GM18526 (cell line): Measurements from ENCODE around the gene SNIP1.

Experiments used
- POLR2A ChIP-seq: IDR thresholded peaks from 3 replicates; pipeline ENCODE4 v1.6.1; 2011; ENCODE audit not compliant: insufficient read length; ENCODE audit errors: extremely low read depth

Gene SNIP1

DNA sequence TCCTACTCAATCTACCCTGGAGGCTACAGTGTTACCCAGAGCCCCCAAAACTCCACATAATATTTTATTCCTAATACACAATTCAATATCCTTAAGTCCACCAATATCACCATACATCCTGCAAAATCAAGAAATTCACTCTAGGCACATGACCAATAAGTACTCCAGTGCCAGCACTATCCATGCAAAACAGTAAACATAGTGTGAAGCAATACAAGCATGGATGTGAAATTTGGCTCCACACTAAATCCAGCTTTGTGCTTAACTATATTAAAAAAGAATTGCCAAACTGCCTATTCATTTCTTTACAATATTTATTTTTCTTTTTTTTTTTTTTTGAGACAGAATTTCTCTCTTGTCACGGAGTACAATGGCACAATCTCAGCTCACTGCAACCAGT is 36.5 kb downstream of the SNIP1 start:
- TF ChIP-seq POLR2A = no peak

DNA sequence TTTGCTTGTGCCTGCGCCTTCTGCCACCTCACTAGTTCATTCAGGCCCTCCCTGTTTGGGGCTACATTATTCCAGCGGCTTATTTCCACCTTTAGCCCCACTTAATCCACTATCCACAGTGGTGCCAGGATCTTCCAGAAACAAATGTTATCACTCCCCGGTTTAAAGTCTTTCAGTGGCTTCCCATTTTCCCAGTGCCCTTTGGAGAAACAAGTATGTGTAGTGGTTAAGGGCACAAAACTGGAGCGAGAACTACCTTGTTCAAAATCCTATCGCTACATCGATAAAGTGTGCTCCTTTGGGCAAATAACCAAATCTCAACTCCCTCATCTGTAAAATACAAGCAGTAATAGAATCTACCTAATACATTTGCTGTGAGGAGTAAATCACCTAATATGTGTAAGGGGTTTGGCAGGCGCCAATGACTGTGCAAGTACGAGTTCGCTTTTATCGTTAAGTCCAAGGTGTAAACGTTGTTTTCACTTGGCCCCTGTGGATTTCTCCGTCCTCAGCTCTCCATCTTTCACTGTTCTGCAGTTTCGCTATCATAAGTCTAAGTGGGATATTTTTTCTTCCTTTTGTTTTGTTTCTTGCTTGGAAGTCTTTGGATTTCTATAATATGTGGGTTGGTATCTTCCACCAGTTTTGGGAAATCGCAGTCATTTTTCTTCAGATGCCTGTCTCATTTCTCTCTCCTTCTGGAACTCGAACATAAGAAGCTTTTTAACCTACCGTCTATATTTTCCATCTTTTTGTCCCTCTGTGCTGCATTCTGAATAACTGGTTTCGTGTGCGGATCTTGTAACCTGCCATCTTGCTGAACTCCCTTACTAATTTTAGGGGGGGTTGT is 38.7 kb downstream of the SNIP1 start:
- TF ChIP-seq POLR2A = no peak

DNA sequence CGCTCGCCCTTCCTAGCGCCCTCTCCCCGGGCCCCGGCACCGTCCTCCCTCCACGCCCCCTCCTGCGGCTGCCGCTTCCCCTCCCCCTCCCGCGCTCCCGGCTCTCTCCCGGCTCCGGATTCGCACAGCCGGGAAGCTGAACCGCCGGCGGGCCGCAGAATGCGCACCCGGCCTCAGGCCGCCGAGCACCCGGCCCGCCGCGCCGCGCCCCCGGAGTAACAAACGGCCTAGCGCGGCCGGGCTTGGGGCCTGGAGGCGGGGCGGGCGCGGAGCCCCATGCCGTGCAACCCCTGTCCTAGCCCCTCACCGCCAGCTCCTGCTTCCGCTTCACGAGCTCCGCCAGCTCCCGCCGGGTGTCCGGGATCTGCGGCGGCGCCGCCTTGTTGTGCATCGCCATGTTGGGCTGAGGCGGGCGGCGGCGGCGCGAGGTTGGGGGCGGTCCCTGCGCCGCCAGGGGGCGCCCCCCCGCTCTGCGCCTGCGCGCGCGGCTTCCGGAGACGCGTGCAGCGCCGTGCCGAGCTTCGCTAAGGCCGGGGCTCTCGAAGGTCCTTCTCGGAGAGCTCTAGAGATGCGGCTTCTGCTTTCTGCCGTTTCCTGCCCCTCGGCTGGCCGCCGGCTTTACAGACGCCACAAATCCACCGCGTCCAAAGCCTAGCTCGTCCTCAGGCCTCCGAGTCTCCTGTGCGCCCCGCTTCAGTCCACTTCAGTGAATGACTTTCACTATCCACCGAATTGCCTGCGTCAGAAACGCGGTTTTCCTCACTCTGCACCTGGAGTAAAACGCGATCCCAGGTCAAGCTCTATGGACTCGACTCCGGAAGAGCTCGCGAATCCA is 39.5 kb downstream of the SNIP1 start, which contains the start of gene MEAF6:
MEAF6 (minus strand) TSS at position 417 of the 835 bp plus-strand sequence; CDS start at position 397, 20 bp downstream.
- peak; percentile 89 for TF ChIP-seq POLR2A

DNA sequence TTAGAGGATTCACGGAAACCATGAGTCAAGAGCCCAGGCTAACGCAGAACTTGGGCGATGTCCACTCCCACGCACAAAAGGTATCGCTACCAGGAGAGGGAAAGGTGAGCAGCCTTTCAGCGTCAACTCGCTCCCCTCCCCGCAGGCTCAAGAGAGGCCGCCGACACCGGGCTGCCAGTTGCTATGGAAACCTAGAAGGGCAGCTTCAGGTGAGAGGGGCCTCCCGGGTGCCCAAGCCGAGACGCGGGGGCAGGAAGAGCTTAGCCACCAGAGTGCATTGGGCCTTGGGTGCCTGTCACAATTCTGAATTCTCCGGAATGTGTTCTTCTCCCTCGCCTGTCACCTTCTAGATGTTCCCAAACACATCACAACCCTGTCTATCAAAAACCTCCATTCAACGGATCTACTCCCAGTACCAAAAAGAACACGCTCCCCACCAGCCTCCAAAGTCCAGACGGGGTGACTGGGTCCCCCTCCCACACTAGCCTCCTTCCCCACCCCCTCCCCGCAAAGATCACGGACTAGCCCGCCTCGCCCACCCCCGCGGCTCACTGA is 40.2 kb downstream of the SNIP1 start:
- no peak for TF ChIP-seq POLR2A

DNA sequence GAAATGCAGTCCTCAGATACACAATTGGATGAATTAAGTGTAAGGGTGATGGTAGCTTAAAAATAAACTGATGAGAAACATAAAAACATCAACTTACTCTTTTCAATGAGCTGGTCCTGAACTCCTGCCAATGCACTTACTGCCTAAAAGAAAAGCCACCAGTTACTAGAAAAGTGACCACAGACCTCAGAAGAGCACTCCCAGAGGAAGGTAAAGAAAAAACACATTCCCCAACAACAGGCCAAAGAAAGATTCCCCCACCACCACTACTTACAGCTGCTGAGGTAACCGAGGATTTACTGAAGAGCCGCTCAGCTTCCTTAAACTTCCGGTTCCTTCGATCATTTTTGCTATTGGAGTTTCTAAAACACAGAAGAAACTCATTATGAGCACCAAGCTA is 44.9 kb downstream of the SNIP1 start:
- TF ChIP-seq POLR2A = no peak

DNA sequence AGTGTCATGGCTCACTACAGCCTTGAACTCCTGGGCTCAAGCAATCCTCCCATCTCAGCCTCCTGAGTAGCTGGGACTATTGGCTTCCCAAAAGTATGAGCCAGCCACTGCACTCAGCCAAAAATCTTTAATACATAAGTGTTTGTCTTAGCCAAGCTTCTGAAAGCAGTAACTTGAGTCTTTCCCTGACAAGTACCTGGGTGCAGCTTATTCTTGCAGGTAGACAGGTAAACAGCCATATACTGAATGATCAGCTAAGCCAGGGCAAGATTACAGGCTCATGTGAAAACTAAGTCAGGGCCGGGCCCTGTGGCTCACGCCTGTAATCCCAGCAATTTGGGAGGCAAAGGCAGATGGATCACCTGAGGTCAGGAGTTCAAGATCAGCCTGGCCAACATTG is 47.4 kb downstream of the SNIP1 start:
- TF ChIP-seq POLR2A = no peak

DNA sequence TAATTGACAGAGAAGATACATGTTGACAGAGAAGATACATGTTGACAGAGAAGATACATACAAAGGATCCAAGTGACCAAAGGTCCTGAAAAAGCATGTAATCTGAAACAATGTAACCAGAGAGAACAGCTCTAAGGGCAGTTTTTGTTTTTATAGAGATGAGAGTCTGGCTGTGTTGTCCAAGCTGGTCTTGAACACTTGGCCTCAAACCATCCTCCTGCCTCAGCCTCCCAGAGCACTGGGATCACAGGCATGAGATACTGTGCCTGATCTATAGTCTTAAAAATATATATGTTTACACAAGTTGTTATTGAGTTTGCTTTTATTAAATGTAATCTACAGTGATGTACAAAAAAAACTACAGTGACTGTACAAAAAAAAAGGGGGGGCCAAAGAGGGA is 52.0 kb downstream of the SNIP1 start:
- no peak for TF ChIP-seq POLR2A

DNA sequence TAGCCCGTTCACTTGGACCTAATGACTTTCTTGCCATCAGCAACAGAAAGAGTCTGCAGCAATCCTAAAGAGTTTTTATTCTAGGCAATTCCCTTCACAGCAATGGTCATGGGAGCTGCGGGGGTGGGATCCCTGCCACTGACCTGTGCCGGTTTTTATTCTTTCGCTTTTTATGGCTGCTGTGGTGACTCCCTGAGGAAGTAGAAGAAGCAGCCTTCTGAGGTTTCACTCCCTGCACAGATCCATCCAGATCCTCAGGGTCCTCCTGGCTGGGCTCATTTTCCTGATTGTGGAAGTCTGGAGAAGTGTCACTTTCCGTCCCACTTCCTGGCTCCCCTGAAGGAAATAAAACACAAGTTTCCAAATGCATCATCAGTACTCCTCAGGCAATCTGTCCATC is 52.4 kb downstream of the SNIP1 start:
- no peak for TF ChIP-seq POLR2A

DNA sequence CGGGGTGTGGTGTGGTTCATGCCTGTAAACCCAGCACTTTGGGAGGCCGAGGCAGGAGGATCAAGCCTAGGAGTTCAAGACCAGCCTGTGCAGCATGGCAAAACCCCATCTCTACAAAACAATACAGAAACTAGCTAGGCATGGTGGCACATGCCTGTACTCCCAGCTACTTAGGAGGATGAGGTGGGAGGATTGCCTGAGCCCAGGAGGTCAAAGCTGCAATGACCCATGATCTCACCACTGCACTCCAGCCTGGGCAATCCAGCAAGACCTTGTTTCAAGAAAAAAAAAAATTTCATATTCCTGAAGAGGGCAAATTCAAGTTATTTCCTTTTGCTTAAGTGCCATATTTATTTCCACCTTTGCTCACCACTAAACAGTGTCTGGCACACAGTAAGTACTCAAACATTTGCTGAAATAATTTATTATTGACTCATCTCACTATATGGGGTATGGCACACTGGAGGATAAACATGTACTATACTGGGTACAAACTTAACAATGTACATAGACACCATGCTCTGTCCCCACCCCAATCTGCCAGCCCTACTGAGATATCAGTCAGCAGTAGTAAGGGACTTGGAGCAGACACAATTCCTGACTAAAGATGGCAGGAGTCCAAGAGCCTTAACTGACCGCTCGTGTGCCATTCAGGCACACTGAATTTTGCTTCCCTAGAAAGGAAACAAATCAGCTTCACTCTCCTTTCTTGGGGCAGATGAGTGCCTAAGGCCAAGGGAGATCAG is 55.0 kb downstream of the SNIP1 start:
- no peak for TF ChIP-seq POLR2A

DNA sequence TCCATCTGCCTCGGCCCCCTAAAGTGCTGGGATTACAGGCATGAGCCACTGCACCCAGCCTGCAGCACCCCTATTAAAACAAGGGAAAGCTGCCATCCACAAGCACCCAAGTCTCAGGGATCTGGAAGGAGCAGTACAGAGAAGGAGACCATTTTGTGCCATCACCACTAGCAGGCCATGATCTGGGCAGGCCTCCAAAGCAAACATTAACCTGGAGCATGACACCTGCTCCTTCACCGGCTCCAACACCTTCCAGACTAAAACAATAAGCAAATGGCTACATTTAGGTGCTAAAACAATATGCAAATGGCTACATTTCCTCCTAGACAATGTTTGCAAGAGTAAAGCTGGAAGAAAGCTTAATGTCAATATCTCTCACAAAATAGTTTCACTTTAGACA is 56.3 kb downstream of the SNIP1 start:
- TF ChIP-seq POLR2A = no peak

DNA sequence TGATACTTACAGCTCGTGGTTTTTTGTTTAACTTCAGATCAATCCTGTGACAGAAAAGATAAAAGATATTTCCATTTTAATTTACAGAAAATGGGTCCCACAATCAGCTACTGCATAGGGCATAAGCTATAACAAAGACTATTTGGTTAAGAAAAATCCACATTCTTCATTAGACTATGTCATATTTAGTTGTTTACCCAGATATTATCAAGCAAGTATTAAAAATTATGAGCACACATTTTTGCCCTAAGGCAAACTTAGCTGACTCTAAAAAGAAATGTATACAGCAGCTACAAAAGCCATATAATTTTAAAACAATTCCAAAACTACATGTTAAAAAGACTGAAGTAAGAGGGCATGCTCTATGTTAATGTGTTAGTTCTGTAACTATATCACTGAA is 58.2 kb downstream of the SNIP1 start:
- TF ChIP-seq POLR2A = no peak

DNA sequence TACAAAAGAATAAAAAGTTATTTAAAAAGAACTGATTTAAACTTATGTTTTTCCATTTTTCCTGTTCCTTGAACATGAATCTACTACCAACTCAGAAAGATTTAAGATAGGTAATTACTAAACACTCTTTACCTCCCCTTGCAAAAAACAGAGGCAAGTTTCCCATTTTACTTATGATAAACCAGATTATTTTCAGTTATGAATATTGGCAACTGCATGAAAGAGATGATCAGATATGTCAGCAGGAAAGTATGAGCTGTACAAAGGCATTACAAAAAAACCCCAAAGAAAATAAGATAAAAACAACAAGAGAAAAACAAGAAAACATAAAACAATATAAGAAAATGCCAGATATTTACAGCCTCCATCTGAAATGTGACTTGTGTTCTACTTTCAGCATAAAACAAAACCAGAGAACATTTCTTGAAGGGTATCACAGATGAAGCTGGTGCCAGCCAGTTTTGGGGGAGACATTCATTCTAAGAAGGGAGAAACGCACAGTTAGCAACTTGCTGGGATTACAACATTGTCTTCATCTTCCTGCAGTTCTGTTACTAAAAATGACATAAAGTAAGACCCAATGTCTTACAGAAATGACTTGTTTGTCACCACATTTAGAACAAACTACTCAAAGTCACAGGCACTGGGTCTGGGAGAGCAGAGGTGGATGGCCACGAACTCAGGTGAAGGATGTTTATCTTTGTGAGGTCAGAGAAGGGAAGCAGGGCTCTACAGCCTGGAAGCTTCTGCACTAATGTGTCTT is 60.6 kb downstream of the SNIP1 start:
- no peak for TF ChIP-seq POLR2A

DNA sequence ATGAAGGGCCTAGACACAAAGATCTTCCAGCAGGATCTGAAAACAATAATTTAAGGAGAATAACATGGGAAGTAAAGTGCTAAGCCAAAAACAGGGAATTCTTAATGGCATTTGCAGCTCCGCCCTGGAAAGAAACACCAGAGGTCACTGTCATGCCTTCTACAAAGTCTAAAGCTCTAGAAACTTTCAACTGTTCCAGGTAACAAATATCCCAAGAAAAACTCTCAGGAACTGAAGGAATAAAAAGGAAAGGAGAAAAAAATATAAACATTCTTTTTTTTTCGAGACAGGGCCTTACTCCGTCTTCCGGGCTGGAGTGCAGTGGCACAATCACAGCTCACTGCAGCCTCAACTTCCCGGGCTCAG is 66.5 kb downstream of the SNIP1 start:
- no peak for TF ChIP-seq POLR2A
